SK-N-SH (cell line): Measurements from ENCODE around the gene WDR26. TPM values are rescaled to one million over a fixed set of nuclear protein-coding genes. Genes with fewer than 3 reads are reported as not detected.

Experiments used
- CTCF ChIA-PET: fragments of 300-600, 350-600 bp; formaldehyde crosslinking; extraction: SDS; loops from one replicate; lab custom pipeline; 2021; lab: Yijun Ruan, JAX
- POLR2A ChIA-PET: fragments of 350-600 bp; sonication (Branson Sonifier 250); formaldehyde crosslinking; extraction: SDS; loops from one replicate; lab custom pipeline; 2020; ENCODE audit warnings: antibody characterized with exemption, inconsistent platforms; lab: Yijun Ruan, JAX
- DNase-seq: peaks from one replicate; pipeline ENCODE4 v3.0.0; 2012
- H2AFZ ChIP-seq: fragments of 200-600 bp; sonication (generic); 2 replicates; pipeline ENCODE4 v1.8.1; 2016; ENCODE audit warnings: antibody characterized with exemption, mild to moderate bottlenecking, low read depth
- H3F3A ChIP-seq: fragments of 200-600 bp; sonication (generic); replicated peaks from 2 replicates; pipeline ENCODE3; 2016; ENCODE audit warnings: antibody characterized with exemption, mild to moderate bottlenecking; ENCODE audit not compliant: insufficient read depth
- H3K27ac ChIP-seq, 2 experiments: fragments of 200-500 bp in 1 of 2; fragments of 200-600 bp in 1 of 2; sonication (Bioruptor generic) in 1 of 2; sonication (generic), shearing (Covaris generic) in 1 of 2; 2 replicates each; pipeline versions ENCODE4 v1.5.1 to v1.6.1; 2014 to 2016; ENCODE audit warnings: low read depth in 2 of 2, inconsistent platforms in 1 of 2, low read length in 1 of 2, mild to moderate bottlenecking in 1 of 2, mixed read lengths in 1 of 2
- H3K27me3 ChIP-seq: fragments of 200-600 bp; sonication (generic), shearing (Covaris generic); 2 replicates; pipeline ENCODE4 v1.6.1; 2016; ENCODE audit warnings: mixed run types; ENCODE audit not compliant: insufficient read depth
- H3K36me3 ChIP-seq, 2 experiments: fragments of 200-500 bp in 1 of 2; fragments of 200-600 bp in 1 of 2; sonication (Bioruptor generic) in 1 of 2; sonication (generic) in 1 of 2; replicated peaks in 1 of 2; 2 replicates each; pipeline versions ENCODE3 to v1.5.1; 2014 to 2016; ENCODE audit warnings: low read length in 1 of 2, mild to moderate bottlenecking in 1 of 2; ENCODE audit not compliant: insufficient read depth in 2 of 2, control insufficient read depth in 1 of 2
- H3K4me1 ChIP-seq, 2 experiments: fragments of 200-500 bp in 1 of 2; fragments of 200-600 bp in 1 of 2; sonication (Bioruptor generic) in 1 of 2; sonication (generic), shearing (Covaris generic) in 1 of 2; 2 replicates each; pipeline versions ENCODE4 v1.5.1 to v1.6.1; 2014 to 2016; ENCODE audit warnings: low read depth in 1 of 2, low read length in 1 of 2, mixed run types in 1 of 2; ENCODE audit not compliant: insufficient read depth in 2 of 2, control insufficient read depth in 1 of 2
- H3K4me2 ChIP-seq: fragments of 200-600 bp; sonication (generic), shearing (Covaris generic); 2 replicates; pipeline ENCODE4 v1.6.1; 2017; ENCODE audit warnings: mixed run types
- H3K4me3 ChIP-seq, 2 experiments: fragments of 200-500 bp in 1 of 2; fragments of 200-600 bp in 1 of 2; sonication (Bioruptor generic) in 1 of 2; sonication (generic), shearing (Covaris generic) in 1 of 2; 2 replicates each; pipeline versions ENCODE4 v1.5.1 to v1.8.1; 2014 to 2016; ENCODE audit warnings: low read depth in 2 of 2, inconsistent platforms in 1 of 2, low read length in 1 of 2, mild to moderate bottlenecking in 1 of 2, mixed read lengths in 1 of 2, moderate library complexity in 1 of 2
- H3K79me2 ChIP-seq: fragments of 200-600 bp; sonication (generic); 2 replicates; pipeline ENCODE4 v1.8.1; 2017; ENCODE audit warnings: mild to moderate bottlenecking; ENCODE audit not compliant: insufficient read depth
- H3K9ac ChIP-seq: fragments of 200-600 bp; sonication (generic); 2 replicates; pipeline ENCODE4 v1.6.1; 2017; ENCODE audit warnings: mixed run types
- H3K9me2 ChIP-seq: fragments of 200-600 bp; sonication (generic); 2 replicates; pipeline ENCODE4 v1.6.1; 2017; ENCODE audit warnings: mixed run types
- H3K9me3 ChIP-seq: fragments of 200-600 bp; sonication (generic); 2 replicates; pipeline ENCODE4 v1.6.1; 2017; ENCODE audit warnings: mixed run types, mild to moderate bottlenecking, moderate library complexity
- H4K20me1 ChIP-seq: fragments of 200-600 bp; sonication (generic); 2 replicates; pipeline ENCODE4 v1.6.1; 2017; ENCODE audit warnings: mild to moderate bottlenecking, mixed run types; ENCODE audit not compliant: insufficient read depth
- CHD2 ChIP-seq: fragments of 150-350 bp; IDR thresholded peaks from 2 replicates; pipeline ENCODE4 v1.6.1; 2018; ENCODE audit warnings: low read length; ENCODE audit not compliant: partially characterized antibody
- EP300 ChIP-seq, 2 experiments: IDR thresholded peaks; 2 replicates each; pipeline versions ENCODE4 v1.4.0 to v1.6.1; 2012; ENCODE audit warnings: borderline replicate concordance in 1 of 2, low read depth in 1 of 2, low read length in 1 of 2
- FOSL2 ChIP-seq: IDR thresholded peaks from 2 replicates; pipeline ENCODE4 v1.4.0; 2012; ENCODE audit warnings: low read depth, mild to moderate bottlenecking, moderate library complexity, borderline replicate concordance
- FOXJ3 ChIP-seq: sonication (generic); formaldehyde crosslinking; IDR thresholded peaks from 2 replicates; pipeline ENCODE4 v1.5.1; 2020; ENCODE audit warnings: mild to moderate bottlenecking, missing genetic modification reagents
- FOXM1 ChIP-seq: IDR thresholded peaks from 2 replicates; pipeline ENCODE4 v1.4.0; 2012; ENCODE audit warnings: low read depth, mild to moderate bottlenecking
- GATA2 ChIP-seq: sonication (generic); formaldehyde crosslinking; IDR thresholded peaks from 2 replicates; pipeline ENCODE4 v1.5.0; 2020; ENCODE audit warnings: mild to moderate bottlenecking, missing genetic modification reagents
- JUND ChIP-seq: IDR thresholded peaks from 2 replicates; pipeline ENCODE4 v1.4.0; 2012
- NFIC ChIP-seq: IDR thresholded peaks from 2 replicates; pipeline ENCODE4 v1.4.0; 2012; ENCODE audit warnings: borderline replicate concordance
- POLR2AphosphoS5 ChIP-seq: IDR thresholded peaks from 2 replicates; pipeline ENCODE4 v1.6.1; 2012; ENCODE audit warnings: low read depth, low read length
- RAD21 ChIP-seq: IDR thresholded peaks from 2 replicates; pipeline ENCODE4 v1.6.1; 2012; ENCODE audit warnings: mild to moderate bottlenecking, low read length
- RCOR1 ChIP-seq: fragments of 150-350 bp; IDR thresholded peaks from 2 replicates; pipeline ENCODE4 v1.6.1; 2017; ENCODE audit warnings: antibody characterized with exemption, low read length
- TEAD4 ChIP-seq: IDR thresholded peaks from 2 replicates; pipeline ENCODE4 v1.4.0; 2012; ENCODE audit warnings: mild to moderate bottlenecking, borderline replicate concordance; ENCODE audit not compliant: insufficient read depth
- YY1 ChIP-seq: IDR thresholded peaks from 2 replicates; pipeline ENCODE4 v1.4.0; 2012; ENCODE audit warnings: low read depth, mild to moderate bottlenecking
- WGBS: methylation state at CpG from one replicate; pipeline ENCODE4 v1.1.6; 2017; ENCODE audit warnings: low lambda C conversion rate; 5-methylcytosine and 5-hydroxymethylcytosine counted together
- polyA plus RNA-seq, 3 experiments: library from polyadenylated mRNA; depleted of rRNA; stranded (reverse); fragments of >200 nt; gene quantifications; 2 replicates each; pipeline ENCODE4 v1.2.3, GENCODE V29; 2012
- TF ChIP-seq, protein P1 (sequence below): fragments of 150-350 bp; IDR thresholded peaks from 2 replicates; pipeline ENCODE4 v1.6.1; 2016; ENCODE audit warnings: mild to moderate bottlenecking, low read depth, low read length
- TF ChIP-seq, protein P2 (sequence below): fragments of 200-600 bp; sonication (generic); IDR thresholded peaks from 2 replicates; pipeline ENCODE4 v1.6.1; 2017; ENCODE audit warnings: antibody characterized with exemption, mild to moderate bottlenecking, moderate library complexity
- TF ChIP-seq, protein P3 (sequence below): IDR thresholded peaks from 2 replicates; pipeline ENCODE4; 2012

The WDR26 gene
- polyA plus RNA-seq, 1 of the 3 experiments (the other 2 are of a cell fraction): 21.2 TPM

DNA sequence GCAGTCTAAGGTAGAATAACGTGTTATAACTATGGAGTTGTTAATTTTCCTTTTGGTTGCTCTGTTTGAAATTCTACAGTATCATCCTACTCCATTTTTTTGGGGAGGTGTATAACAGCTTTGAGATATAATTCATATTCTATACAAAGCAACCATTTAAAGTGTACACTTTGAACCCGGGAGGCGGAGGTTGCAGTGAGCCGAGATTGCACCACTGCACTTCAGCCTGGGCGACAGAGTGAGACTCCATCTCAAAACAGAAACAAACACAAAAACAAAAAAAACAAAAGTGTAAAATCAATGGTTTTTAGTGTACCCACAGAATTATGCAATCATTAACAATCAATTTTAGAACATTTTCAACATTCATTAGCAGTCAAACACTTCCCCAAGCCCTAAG, 44.1 kb downstream of the WDR26 start:
- Histone ChIP-seq H3K79me2 (peaks cover 4% of the 10 kb centered on the region; the same call in 1 of the 2 replicates), H3K9me3 (no peaks in the 10 kb centered on the region), H3K27ac (no peak overlapping the region), H4K20me1 (no peaks in the 10 kb centered on the region), H3K9me2 (no peaks in the 10 kb centered on the region), H3K27me3 (no peaks in the 10 kb centered on the region), H3F3A (peaks cover 34% of the 10 kb centered on the region), H3K4me1 (no peaks in the 10 kb centered on the region; a peak in 1 of 4 replicates), H3K4me3 (no peak overlapping the region), H3K36me3 (peaks cover 84 to 92% of the 10 kb centered on the region in 2 experiments), H3K4me2 (no peak overlapping the region), H2AFZ (no peak overlapping the region), H3K9ac (no peak overlapping the region)
- TF ChIP-seq FOSL2 (no peak), RAD21 (no peak), EP300 (IDR thresholded peaks at IDR 0.05; ENCODE audit: borderline replicate concordance in 1 of 2, low read depth in 1 of 2, low read length in 1 of 2) (no peak), YY1 (no peak), RCOR1 (no peak), TEAD4 (no peak), FOXM1 (no peak), JUND (no peak), CHD2 (no peak)
- TF ChIP-seq, protein P1, sequence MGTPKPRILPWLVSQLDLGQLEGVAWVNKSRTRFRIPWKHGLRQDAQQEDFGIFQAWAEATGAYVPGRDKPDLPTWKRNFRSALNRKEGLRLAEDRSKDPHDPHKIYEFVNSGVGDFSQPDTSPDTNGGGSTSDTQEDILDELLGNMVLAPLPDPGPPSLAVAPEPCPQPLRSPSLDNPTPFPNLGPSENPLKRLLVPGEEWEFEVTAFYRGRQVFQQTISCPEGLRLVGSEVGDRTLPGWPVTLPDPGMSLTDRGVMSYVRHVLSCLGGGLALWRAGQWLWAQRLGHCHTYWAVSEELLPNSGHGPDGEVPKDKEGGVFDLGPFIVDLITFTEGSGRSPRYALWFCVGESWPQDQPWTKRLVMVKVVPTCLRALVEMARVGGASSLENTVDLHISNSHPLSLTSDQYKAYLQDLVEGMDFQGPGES: no peak
- TF ChIP-seq, protein P2, sequence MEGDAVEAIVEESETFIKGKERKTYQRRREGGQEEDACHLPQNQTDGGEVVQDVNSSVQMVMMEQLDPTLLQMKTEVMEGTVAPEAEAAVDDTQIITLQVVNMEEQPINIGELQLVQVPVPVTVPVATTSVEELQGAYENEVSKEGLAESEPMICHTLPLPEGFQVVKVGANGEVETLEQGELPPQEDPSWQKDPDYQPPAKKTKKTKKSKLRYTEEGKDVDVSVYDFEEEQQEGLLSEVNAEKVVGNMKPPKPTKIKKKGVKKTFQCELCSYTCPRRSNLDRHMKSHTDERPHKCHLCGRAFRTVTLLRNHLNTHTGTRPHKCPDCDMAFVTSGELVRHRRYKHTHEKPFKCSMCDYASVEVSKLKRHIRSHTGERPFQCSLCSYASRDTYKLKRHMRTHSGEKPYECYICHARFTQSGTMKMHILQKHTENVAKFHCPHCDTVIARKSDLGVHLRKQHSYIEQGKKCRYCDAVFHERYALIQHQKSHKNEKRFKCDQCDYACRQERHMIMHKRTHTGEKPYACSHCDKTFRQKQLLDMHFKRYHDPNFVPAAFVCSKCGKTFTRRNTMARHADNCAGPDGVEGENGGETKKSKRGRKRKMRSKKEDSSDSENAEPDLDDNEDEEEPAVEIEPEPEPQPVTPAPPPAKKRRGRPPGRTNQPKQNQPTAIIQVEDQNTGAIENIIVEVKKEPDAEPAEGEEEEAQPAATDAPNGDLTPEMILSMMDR: no peak
- TF ChIP-seq, protein P3, sequence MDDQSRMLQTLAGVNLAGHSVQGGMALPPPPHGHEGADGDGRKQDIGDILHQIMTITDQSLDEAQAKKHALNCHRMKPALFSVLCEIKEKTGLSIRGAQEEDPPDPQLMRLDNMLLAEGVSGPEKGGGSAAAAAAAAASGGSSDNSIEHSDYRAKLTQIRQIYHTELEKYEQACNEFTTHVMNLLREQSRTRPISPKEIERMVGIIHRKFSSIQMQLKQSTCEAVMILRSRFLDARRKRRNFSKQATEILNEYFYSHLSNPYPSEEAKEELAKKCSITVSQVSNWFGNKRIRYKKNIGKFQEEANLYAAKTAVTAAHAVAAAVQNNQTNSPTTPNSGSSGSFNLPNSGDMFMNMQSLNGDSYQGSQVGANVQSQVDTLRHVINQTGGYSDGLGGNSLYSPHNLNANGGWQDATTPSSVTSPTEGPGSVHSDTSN: no peak
- ChIA-PET CTCF (interaction anchor here (1.7 kb wide), 1 partner anchor 67 kb away, joined by 4 read pairs; no protein-coding TSS in a partner anchor), POLR2A (no interaction called here)
- DNase-seq: no peak
- WGBS: 99% methylated on average over 5 of the region's 5 CpGs

DNA sequence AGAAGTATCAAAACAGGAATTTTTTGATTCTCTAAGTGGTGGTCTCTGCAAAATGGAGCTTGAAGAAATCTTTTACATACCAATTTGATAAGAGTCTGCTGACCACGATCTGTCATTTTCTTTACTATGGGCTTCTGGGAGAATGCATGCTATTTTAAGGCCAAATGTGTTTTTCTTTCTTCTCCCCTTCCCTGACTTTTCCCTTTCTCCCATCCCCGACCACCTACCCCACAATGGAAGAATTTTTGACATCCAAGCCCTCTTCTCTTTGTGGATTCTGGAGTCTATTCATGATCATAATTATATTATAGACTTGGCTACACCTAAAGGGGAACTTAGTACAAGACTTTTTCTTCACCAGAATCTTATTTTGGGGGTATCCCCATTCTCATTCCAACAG, 46.7 kb downstream of the WDR26 start:
- no peak for TF ChIP-seq TEAD4
- TF ChIP-seq GATA2 (CRISPR knock-in tag): no peak
- no peak for TF ChIP-seq NFIC
- no peak for TF ChIP-seq POLR2AphosphoS5
- TF ChIP-seq, protein P2: no peak
- TF ChIP-seq FOXJ3 (CRISPR knock-in tag): no peak
- 78% methylated on average over 2 of the region's 2 CpGs for WGBS

More for the DNA sequence above, 46.7 kb downstream of the WDR26 start:
- Histone ChIP-seq H3K27ac (no peak overlapping the region), H3K27me3 (no peaks in the 10 kb centered on the region), H3K4me2 (no peak overlapping the region), H3K36me3 (peaks cover 74% of the 10 kb centered on the region in 2 experiments), H2AFZ (no peak overlapping the region), H3K4me1 (no peaks in the 10 kb centered on the region; a peak in 1 of 4 replicates), H3K79me2 (peaks cover 4% of the 10 kb centered on the region; the same call in 1 of the 2 replicates), H3K9me3 (no peaks in the 10 kb centered on the region), H3K9me2 (no peaks in the 10 kb centered on the region), H3F3A (peaks cover 32% of the 10 kb centered on the region), H4K20me1 (no peaks in the 10 kb centered on the region), H3K9ac (no peak overlapping the region), H3K4me3 (no peak overlapping the region)
- no peak for DNase-seq
- CTCF ChIA-PET: interaction anchor here (1.1 to 1.9 kb wide), 3 partner anchors 13 to 337 kb away, joined by 3 to 7 read pairs (median 4); no protein-coding TSS in a partner anchor
- POLR2A ChIA-PET: no interaction called here
